Measurements from ENCODE around the gene HMG20B. TPM values are rescaled to one million over a fixed set of nuclear protein-coding genes. Genes with fewer than 3 reads are reported as not detected.
A peak's percentile ranks its signal among the peaks of the same experiment; 100 is the strongest.

Gene HMG20B
- total RNA-seq, 1 experiment from 2014 or later, result 146 TPM

DNA sequence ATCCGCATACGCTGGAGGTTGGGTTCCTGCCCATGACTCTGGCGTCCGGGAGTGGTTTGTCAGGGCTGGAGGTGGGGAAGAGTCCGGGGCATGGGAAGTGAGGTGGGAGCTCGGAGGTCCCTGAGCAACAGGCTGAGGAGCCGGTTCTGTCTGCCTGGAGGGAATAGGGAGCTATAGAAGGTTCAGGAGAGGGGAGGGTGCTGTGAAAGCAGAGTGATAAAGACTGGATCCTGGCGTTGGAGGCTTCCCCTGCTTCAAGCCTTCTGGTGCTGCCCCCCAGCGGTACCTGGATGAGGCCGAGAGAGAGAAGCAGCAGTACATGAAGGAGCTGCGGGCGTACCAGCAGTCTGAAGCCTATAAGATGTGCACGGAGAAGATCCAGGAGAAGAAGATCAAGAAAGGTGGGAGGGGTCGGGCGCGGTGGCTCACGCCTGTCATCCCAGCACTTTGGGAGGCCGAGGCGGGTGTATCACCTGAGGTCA lies 2.6 kb downstream of the HMG20B start:
- H3K27ac ChIP-seq (ENCODE audit: low read length), result no peak overlapping the region
- TF ChIP-seq EZH2 (IDR thresholded peaks at IDR 0.05; ENCODE audit: low read length, unreplicated experiment), result no peak
- TF ChIP-seq CTCF (conservative IDR thresholded peaks at IDR 0.05; ENCODE audit: low read depth, low read length), result 0 out of 2 replicates have a peak, but pooled peaks have one; percentile 10
- TF ChIP-seq EZH2phosphoT487 (IDR thresholded peaks at IDR 0.05; ENCODE audit: borderline replicate concordance, low read length), result no peak
- peaks cover 3% of the 10 kb centered on the region for H3K36me3 ChIP-seq (ENCODE audit: low read depth, low read length)
- H3K4me2 ChIP-seq (ENCODE audit: low read length), result peak overlapping the region; percentile 84; the same call in 1 of the 2 replicates
- CTCF ChIA-PET, result no interaction called here
- ATAC-seq, result no peak
- H3K4me1 ChIP-seq (ENCODE audit: insufficient read depth, low read length), result peaks cover 8% of the 10 kb centered on the region
- POLR2A ChIA-PET (ENCODE audit: unreplicated experiment), result no interaction called here
- no peak for DNase-seq
- H3K79me2 ChIP-seq (ENCODE audit: low read length), result peaks cover 12% of the 10 kb centered on the region
- no peaks in the 10 kb centered on the region for H3F3A ChIP-seq (ENCODE audit: low read length, unreplicated experiment)
- no peak overlapping the region for H2AFZ ChIP-seq (ENCODE audit: low read length)
- H4K20me1 ChIP-seq (ENCODE audit: low read length), result no peaks in the 10 kb centered on the region
- no peak overlapping the region for H3K9ac ChIP-seq (ENCODE audit: low read length)
- no TSS peak for BruUV-seq (replicated peaks)
- no peak overlapping the region for H3K4me3 ChIP-seq (ENCODE audit: low read length)
- intact Hi-C loops (cut with micrococcal nuclease), result no loop called here
- no peaks in the 10 kb centered on the region for H3K27me3 ChIP-seq (ENCODE audit: low read length)
- H3K9me2 ChIP-seq (replicated peaks; ENCODE audit: low read length), result no peaks in the 10 kb centered on the region
- no peaks in the 10 kb centered on the region for H3K9me3 ChIP-seq (ENCODE audit: low read length)

GRCh38 chr19:3575949-3576673 lies 3.4 kb downstream of the HMG20B start:
- CTCF ChIA-PET, result no interaction called here
- DNase-seq (no peak), ATAC-seq (no peak)
- H3K79me2 ChIP-seq (ENCODE audit: low read length), result peaks cover 12% of the 10 kb centered on the region
- H3K36me3 ChIP-seq (ENCODE audit: low read depth, low read length), result peaks cover 3% of the 10 kb centered on the region
- POLR2A ChIA-PET (ENCODE audit: unreplicated experiment), result no interaction called here
- TF ChIP-seq EZH2 (IDR thresholded peaks at IDR 0.05; ENCODE audit: low read length, unreplicated experiment) (no peak), EZH2phosphoT487 (IDR thresholded peaks at IDR 0.05; ENCODE audit: borderline replicate concordance, low read length) (no peak), CTCF (conservative IDR thresholded peaks at IDR 0.05; ENCODE audit: low read depth, low read length) (no peak)
- H3F3A ChIP-seq (ENCODE audit: low read length, unreplicated experiment), result no peaks in the 10 kb centered on the region
- no TSS peak for BruUV-seq (replicated peaks)
- H3K4me2 ChIP-seq (ENCODE audit: low read length), result no peak overlapping the region
- no peak overlapping the region for H3K4me3 ChIP-seq (ENCODE audit: low read length)
- no peak overlapping the region for H2AFZ ChIP-seq (ENCODE audit: low read length)
- no peak overlapping the region for H3K27ac ChIP-seq (ENCODE audit: low read length)
- H3K9ac ChIP-seq (ENCODE audit: low read length), result no peak overlapping the region
- H3K9me3 ChIP-seq (ENCODE audit: low read length), result no peaks in the 10 kb centered on the region
- H3K9me2 ChIP-seq (replicated peaks; ENCODE audit: low read length), result no peaks in the 10 kb centered on the region
- H4K20me1 ChIP-seq (ENCODE audit: low read length), result no peaks in the 10 kb centered on the region
- peaks cover 11% of the 10 kb centered on the region for H3K4me1 ChIP-seq (ENCODE audit: insufficient read depth, low read length)
- H3K27me3 ChIP-seq (ENCODE audit: low read length), result no peaks in the 10 kb centered on the region
- intact Hi-C loops (cut with micrococcal nuclease), result no loop called here

All from PC-3 (cell line).